GM13977 (cell line): Measurements from ENCODE around the gene PPP6R1.
"Not testable (repeated sequence)": the region's sequence is repeated elsewhere in the genome, so short reads cannot be mapped to it uniquely, and the experiment has no call there.

Experiments used
- DNase-seq: peaks from one replicate; pipeline ENCODE4 v3.0.0; 2012; ENCODE audit warnings: low spot score
- CTCF ChIP-seq: IDR thresholded peaks from 2 replicates; pipeline ENCODE4 v1.5.1; 2012; ENCODE audit warnings: mild to moderate bottlenecking, control low read depth; ENCODE audit not compliant: insufficient read depth; ENCODE audit errors: extremely low read depth, missing control alignments
- in situ Hi-C: fragments of 300-500 bp; cut with MboI; formaldehyde crosslinking; loops from one replicate; pipeline ENCODE4 v1.12.0; 2022; ENCODE audit warnings: low sequenced_read_pairs, low pct_unique_long_range_greater_than_20kb, mixed read lengths, inconsistent platforms; ENCODE audit not compliant: unreplicated experiment

PPP6R1 gene

GRCh38 chr19:55206664-55207500 lies 51.9 kb downstream of the PPP6R1 start:
- in situ Hi-C loops = no loop called here
- TF ChIP-seq CTCF = no peak
- no peak for DNase-seq

GRCh38 chr19:55202199-55202598 lies 56.6 kb downstream of the PPP6R1 start:
- peak; percentile 14 for TF ChIP-seq CTCF
- in situ Hi-C loops, DNase-seq: not testable (repeated sequence)

GRCh38 chr19:55199620-55200204 lies 59.1 kb downstream of the PPP6R1 start:
- no peak for TF ChIP-seq CTCF
- DNase-seq = no peak
- in situ Hi-C loops = no loop called here

DNA sequence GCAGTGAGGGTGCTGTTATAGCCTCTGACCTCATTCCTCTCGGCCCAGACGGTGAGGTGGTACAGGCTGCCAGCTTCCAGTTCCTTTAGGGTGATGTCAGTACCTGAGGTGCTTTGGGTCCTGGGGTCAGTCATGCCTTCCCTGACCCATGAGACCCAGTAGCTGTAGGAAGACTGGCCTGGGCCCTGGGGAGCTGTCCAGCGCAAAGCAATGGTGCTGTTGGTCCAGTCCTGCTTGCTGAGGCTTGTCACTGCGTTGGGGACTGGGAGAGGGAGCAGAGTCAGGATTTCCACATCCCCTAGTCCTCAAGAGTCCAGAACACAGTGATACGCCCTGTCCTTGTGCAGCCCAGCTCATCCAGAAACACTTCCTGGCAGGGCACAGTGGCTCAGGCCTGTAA lies 60.2 kb downstream of the PPP6R1 start:
- in situ Hi-C loops = no loop called here
- no peak for DNase-seq
- no peak for TF ChIP-seq CTCF

DNA sequence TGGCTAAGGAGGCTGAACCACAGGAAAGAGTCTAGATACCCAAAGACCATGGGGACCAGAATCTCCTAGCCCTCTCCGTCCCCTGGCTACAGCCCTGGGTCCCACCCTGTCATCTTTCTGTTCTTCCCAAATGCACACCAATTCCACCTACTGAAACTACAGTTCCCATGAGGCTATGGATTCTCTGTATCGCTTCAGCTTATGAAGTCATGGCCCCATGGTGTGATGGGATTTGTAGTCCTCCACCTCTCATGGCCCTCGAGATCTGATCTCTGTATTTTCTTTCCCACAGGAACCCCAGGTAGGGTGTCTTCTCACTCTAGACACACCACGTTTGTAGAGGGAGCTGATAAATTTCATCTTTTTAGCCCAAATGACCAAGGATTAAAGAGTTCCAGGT lies 61.3 kb downstream of the PPP6R1 start:
- no peak for DNase-seq
- no peak for TF ChIP-seq CTCF
- in situ Hi-C loops = no loop called here

DNA sequence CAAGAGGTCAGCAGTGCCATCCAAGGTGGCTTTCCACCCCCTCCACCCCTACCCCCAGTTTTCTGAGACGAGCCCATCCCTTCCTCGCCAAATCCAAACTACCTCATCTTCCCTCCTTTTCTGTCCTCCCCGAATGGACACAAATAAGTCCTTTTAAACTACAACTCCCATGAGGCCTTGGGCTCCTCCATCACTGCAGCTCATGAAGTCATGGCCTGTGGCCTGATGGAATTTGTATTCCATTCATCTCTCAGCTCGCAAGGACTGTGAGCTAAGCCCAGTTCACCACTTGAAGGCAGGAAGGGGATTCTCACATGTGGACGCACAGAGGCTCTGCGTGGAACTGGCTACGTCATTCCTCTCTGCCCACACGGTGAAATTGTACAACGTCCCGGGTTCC lies 62.0 kb downstream of the PPP6R1 start:
- in situ Hi-C loops = no loop called here
- no peak for TF ChIP-seq CTCF
- DNase-seq = no peak
